Measurements from ENCODE around the gene VPS50.

The VPS50 gene

GRCh38 chr7:93194386-93194785 lies 37.8 kb upstream of the VPS50 start:
- Histone ChIP-seq H3K9me3 (ENCODE audit: insufficient read depth, low read depth, low read length) (no peaks in the 10 kb centered on the region), H3F3A (ENCODE audit: low read depth) (no peaks in the 10 kb centered on the region), H3K79me2 (ENCODE audit: insufficient read depth, low read length) (no peaks in the 10 kb centered on the region), H3K4me3 (ENCODE audit: low read length, poor library complexity, severe bottlenecking) (no peak overlapping the region), H3K36me3 (ENCODE audit: insufficient read depth, low read length) (no peaks in the 10 kb centered on the region), H3K4me1 (ENCODE audit: insufficient read depth, low read length, poor library complexity, severe bottlenecking) (no peaks in the 10 kb centered on the region), H2AFZ (ENCODE audit: low read length) (no peak overlapping the region), H3K4me2 (ENCODE audit: low read depth, low read length, poor library complexity, severe bottlenecking) (no peak overlapping the region), H4K20me1 (ENCODE audit: insufficient read depth, low read length, poor library complexity, severe bottlenecking) (no peaks in the 10 kb centered on the region), H3K9me2 (replicated peaks; ENCODE audit: low read depth, low read length) (no peaks in the 10 kb centered on the region), H3K27me3 (ENCODE audit: insufficient read depth, low read length, poor library complexity, severe bottlenecking) (no peaks in the 10 kb centered on the region), H3K9ac (ENCODE audit: low read depth, low read length, poor library complexity, severe bottlenecking) (no peak overlapping the region)
- TF ChIP-seq, protein P1, sequence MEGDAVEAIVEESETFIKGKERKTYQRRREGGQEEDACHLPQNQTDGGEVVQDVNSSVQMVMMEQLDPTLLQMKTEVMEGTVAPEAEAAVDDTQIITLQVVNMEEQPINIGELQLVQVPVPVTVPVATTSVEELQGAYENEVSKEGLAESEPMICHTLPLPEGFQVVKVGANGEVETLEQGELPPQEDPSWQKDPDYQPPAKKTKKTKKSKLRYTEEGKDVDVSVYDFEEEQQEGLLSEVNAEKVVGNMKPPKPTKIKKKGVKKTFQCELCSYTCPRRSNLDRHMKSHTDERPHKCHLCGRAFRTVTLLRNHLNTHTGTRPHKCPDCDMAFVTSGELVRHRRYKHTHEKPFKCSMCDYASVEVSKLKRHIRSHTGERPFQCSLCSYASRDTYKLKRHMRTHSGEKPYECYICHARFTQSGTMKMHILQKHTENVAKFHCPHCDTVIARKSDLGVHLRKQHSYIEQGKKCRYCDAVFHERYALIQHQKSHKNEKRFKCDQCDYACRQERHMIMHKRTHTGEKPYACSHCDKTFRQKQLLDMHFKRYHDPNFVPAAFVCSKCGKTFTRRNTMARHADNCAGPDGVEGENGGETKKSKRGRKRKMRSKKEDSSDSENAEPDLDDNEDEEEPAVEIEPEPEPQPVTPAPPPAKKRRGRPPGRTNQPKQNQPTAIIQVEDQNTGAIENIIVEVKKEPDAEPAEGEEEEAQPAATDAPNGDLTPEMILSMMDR (conservative IDR thresholded peaks at IDR 0.05; ENCODE audit: low read length): no peak
- no peak for TF ChIP-seq EZH2phosphoT487 (IDR thresholded peaks at IDR 0.05; ENCODE audit: borderline replicate concordance)

GRCh38 chr7:93196336-93196735 lies 35.8 kb upstream of the VPS50 start:
- H3K9me2 ChIP-seq (replicated peaks; ENCODE audit: low read depth, low read length): no peaks in the 10 kb centered on the region
- H3K36me3 ChIP-seq (ENCODE audit: insufficient read depth, low read length): no peaks in the 10 kb centered on the region
- H2AFZ ChIP-seq (ENCODE audit: low read length): no peak overlapping the region
- H3K9ac ChIP-seq (ENCODE audit: low read depth, low read length, poor library complexity, severe bottlenecking): no peak overlapping the region
- no peaks in the 10 kb centered on the region for H3K79me2 ChIP-seq (ENCODE audit: insufficient read depth, low read length)
- TF ChIP-seq EZH2phosphoT487 (IDR thresholded peaks at IDR 0.05; ENCODE audit: borderline replicate concordance): no peak
- TF ChIP-seq, protein P1 (conservative IDR thresholded peaks at IDR 0.05; ENCODE audit: low read length): no peak
- H3K4me2 ChIP-seq (ENCODE audit: low read depth, low read length, poor library complexity, severe bottlenecking): no peak overlapping the region
- no peaks in the 10 kb centered on the region for H4K20me1 ChIP-seq (ENCODE audit: insufficient read depth, low read length, poor library complexity, severe bottlenecking)
- H3K4me3 ChIP-seq (ENCODE audit: low read length, poor library complexity, severe bottlenecking): no peak overlapping the region
- H3K27me3 ChIP-seq (ENCODE audit: insufficient read depth, low read length, poor library complexity, severe bottlenecking): no peaks in the 10 kb centered on the region
- H3F3A ChIP-seq (ENCODE audit: low read depth): no peaks in the 10 kb centered on the region
- H3K4me1 ChIP-seq (ENCODE audit: insufficient read depth, low read length, poor library complexity, severe bottlenecking): no peaks in the 10 kb centered on the region
- no peaks in the 10 kb centered on the region for H3K9me3 ChIP-seq (ENCODE audit: insufficient read depth, low read depth, low read length)

- Histone ChIP-seq H3K79me2 (ENCODE audit: insufficient read depth, low read length) (no peaks in the 10 kb centered on the region), H3K27me3 (ENCODE audit: insufficient read depth, low read length, poor library complexity, severe bottlenecking) (no peaks in the 10 kb centered on the region)
- TF ChIP-seq, protein P1 (conservative IDR thresholded peaks at IDR 0.05; ENCODE audit: low read length): no peak
- TF ChIP-seq EZH2phosphoT487 (IDR thresholded peaks at IDR 0.05; ENCODE audit: borderline replicate concordance): no peak
Measured at GRCh38 chr7:93198472-93198871, 33.7 kb upstream of the VPS50 start.

More at GRCh38 chr7:93198472-93198871, 33.7 kb upstream of the VPS50 start:
- Histone ChIP-seq H4K20me1 (ENCODE audit: insufficient read depth, low read length, poor library complexity, severe bottlenecking) (no peaks in the 10 kb centered on the region), H2AFZ (ENCODE audit: low read length) (no peak overlapping the region), H3K9ac (ENCODE audit: low read depth, low read length, poor library complexity, severe bottlenecking) (no peak overlapping the region), H3K36me3 (ENCODE audit: insufficient read depth, low read length) (no peaks in the 10 kb centered on the region), H3K9me3 (ENCODE audit: insufficient read depth, low read depth, low read length) (no peaks in the 10 kb centered on the region), H3K4me1 (ENCODE audit: insufficient read depth, low read length, poor library complexity, severe bottlenecking) (no peaks in the 10 kb centered on the region), H3K4me3 (ENCODE audit: low read length, poor library complexity, severe bottlenecking) (no peak overlapping the region), H3K9me2 (replicated peaks; ENCODE audit: low read depth, low read length) (no peaks in the 10 kb centered on the region), H3F3A (ENCODE audit: low read depth) (no peaks in the 10 kb centered on the region), H3K4me2 (ENCODE audit: low read depth, low read length, poor library complexity, severe bottlenecking) (no peak overlapping the region)

All from Loucy (cell line).